IPS DF 4.7 (cell line): ENCODE data around the gene TMA7.
A peak's percentile ranks its signal among the peaks of the same experiment; 100 is the strongest.
"Not testable (repeated sequence)": the region's sequence is repeated elsewhere in the genome, so short reads cannot be mapped to it uniquely, and the experiment has no call there.

Experiments
- DNase-seq: peaks from one replicate; pipeline ENCODE4 v3.0.0-alpha.2; 2013; ENCODE audit warnings: low spot score; ENCODE audit errors: extremely low read depth

The TMA7 gene

DNA sequence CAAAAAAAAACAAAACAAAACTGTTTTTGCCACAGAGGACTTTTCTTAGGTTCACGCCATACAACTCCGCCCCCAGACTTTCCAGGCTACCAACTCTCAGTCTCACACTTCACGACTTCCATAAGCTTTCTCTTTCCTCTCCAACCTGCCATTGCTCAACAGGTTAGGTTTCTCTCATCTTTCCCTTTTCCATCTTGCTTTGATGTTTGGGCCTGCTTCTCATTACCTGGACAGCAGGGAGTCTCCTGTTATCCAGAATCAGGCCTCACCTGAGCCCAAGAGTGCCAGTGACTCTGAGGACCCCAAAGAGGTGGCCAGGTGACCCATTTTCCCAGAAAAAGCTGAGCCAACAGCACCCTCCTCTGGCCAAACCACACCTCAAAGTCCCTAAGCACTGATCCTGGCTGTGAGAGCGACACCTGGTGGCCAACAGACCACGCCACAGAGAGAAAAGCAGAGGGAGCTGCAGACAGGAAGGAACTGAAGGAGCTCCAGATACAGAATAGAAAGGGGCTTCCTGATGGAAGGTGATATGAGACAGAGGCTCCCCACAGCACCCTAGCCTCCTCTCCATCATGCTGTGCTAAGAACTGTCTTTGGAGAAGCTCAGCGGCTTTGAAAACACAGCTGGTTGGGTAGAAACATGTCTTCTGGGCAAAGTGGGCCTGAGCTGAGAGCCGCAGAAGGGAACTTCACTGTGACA, 4.1 kb upstream of the TMA7 start:
- DNase-seq = peak; percentile 90

DNA sequence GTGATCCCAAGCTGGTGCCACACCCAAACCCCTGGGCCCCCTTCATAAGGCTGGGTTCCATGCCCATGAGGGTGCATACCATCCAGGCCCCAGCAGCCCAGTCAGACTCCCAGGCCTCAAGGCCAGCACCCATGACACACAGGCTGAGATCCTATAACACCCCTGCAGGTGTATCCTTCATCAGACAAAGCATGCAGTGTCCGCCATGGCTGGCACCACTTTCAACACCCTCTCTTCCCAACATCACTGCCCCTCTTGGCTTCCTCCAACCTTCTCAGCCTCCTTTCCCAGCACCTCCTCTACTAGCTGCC, 3.6 kb upstream of the TMA7 start:
- DNase-seq = no peak

DNA sequence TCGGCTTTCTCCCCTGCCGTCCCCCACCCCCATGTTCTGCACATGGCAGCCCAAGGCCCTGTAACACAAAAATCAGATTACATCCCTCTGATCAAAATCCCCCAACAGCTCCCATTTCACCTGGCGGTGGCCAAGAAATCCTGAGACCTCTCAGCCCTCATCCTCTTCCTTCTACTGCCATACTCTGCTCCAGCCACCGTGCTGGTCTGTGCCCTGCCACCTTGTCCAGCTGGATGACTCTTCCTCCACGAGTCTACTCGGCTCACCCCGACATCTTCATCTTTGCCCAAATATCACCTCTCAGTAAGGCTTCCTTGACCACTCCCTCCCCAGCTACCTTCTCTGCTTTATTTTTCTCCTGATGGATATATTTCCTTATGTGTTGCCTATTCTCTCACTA, 3.2 kb upstream of the TMA7 start:
- no peak for DNase-seq

DNA sequence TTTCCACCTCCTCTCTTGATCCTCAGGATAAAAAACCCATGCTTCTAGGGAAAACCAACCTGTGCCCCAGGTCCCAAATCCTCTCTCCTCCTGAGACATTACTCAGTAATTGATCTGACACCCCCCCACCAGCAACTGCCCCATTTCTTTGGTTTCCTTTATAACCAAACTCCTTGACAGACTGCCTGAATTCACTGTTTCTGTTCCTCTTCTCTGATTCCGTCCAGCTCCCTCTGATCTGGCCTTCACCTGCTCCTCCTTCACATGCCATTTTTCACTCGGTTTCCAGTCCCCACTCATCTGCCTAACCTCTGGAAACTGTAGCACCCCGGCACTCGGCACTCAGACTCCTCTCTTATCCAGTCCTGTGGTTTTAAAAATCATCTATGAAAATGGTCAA, 2.2 kb upstream of the TMA7 start:
- no peak for DNase-seq

DNA sequence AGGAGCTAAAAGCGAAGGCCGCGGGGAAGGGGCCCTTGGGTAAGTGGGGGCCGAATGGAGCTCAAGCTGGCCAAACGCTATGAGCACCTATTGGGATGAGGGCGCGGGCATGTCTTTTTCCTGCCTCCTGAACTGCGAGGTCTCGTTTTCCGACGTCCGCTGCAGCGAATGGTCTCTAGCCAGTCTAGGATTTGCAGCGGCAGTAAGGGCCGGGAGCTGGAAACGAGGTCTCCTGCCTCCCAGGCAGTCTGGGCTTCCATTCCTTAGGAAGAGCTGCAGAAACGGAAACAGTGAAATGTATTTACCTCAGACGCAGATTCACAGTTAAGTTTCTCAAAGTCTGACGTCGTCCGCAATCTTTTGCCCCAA, 517 bp downstream of the TMA7 start:
- DNase-seq = no peak

DNA sequence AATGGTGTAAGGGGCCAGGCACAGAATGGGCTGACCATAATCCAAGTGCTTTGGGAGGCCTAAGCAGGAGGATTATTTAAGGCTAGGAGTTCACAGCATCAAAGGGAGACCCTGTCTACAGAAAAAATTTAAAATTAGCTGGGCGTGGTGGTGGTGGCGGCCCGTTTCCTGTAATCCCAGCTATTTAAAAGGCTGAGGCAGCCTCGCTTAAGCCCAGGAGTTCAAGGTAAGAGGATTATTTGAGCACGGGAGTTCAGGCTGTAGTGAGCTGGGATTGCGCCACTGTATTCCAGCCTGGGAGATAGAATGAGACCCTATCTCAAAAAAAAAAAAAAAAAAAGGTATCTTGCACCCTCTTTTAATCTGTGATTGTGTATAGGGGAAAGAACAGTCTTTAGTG, 1.9 kb downstream of the TMA7 start:
- no peak for DNase-seq

DNA sequence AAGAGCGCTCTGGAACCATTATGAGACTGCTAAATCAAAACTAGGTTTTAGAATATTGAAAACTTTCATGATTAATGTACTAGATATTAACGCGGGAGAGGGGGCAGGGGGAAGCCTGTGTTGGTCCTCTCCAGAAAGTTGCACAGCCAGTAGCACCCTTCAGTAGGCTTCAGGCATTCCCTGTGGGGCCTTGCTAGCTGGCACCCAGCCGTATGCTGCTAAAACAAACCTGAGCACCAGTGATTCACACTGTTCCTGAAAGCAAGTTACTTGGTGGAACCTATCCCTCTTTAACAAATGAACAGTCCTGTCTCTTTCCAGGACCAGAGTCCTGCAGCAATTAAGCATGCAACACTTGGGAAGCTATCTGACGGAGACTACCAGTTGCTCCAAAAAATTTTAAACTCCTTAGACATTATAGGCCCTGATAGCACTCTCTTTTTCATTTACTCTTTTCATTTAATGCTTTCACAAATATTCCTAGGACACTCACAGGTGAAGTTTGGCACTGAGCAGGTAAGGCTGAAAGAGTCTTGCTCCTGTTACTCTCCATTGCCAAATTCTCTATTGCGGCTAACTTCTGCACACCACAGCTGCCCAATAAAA, 5.3 kb downstream of the TMA7 start:
- no peak for DNase-seq

DNA sequence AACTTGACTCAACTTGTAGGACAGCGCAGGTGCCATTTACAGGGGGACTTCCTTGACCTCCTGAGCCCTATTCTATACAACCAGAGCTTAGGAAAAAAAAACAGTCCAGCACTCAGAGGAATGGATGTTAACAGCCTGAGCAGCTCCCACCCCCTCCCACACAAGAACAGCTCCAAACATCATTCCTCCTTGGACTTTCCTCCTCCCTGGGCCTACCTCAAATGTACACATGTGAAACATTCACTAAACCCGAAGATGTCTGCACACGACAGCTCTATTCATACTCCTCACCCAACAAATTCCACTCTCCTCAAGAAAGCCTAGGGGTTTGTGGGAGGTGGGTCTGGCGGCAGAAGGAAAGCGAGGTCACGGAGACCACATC, 6.0 kb downstream of the TMA7 start:
- DNase-seq = no peak

DNA sequence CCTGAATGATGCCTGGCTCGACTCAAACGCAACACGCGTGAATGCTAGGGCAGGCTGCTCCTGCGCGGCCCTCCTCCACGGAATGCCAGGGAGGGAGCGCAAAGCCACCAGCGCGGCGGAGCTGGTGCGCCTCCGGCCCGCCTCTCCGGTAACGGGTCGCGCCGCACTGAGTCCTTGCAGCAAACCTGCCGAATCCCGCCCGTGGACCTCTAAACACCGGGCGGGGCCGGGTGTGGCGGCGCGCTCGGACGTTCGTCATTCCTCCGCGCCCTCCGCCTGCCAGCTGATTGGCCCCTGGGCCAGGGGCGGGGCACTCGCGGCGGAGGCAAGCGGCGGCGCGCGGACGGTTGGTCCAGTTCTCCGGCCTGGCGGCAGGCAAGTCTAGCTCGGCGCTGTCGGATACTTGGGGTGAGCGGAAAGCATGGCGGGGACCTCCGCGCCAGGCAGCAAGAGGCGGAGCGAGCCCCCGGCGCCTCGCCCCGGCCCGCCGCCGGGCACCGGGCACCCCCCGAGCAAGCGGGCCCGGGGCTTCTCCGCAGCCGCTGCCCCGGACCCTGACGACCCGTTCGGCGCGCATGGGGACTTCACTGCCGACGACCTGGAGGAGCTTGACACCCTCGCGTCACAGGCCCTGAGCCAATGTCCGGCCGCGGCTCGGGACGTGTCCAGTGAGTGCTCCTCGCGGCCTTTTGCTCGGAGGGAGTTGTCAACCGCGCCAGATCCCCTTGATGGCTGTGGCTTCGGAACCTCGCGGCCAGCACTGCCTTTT, 6.6 kb downstream of the TMA7 start, which contains the start of gene ATRIP:
ATRIP (plus strand) TSS at position 313 of the 769 bp plus-strand sequence; CDS start at position 422, 109 bp downstream.
- no peak for DNase-seq

DNA sequence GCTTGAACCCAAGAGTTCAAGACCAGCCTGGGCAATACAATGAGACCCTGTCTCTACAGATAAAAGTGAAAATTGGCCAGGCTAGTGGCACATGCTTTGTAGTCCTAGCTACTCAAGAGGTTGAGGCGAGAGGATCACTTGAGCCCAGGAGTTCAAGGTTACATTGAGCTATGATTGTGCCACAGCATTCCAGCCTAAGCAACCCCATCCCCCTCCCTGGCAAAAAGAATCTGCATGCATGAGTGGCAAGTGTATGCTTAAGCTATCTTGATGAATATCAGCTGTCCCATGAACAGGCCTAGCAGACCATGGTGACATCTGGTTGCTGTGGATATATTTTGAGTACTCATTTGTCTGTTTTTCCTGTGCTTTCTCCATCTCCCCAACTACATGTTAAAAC, 11.2 kb downstream of the TMA7 start:
- DNase-seq = no peak

DNA sequence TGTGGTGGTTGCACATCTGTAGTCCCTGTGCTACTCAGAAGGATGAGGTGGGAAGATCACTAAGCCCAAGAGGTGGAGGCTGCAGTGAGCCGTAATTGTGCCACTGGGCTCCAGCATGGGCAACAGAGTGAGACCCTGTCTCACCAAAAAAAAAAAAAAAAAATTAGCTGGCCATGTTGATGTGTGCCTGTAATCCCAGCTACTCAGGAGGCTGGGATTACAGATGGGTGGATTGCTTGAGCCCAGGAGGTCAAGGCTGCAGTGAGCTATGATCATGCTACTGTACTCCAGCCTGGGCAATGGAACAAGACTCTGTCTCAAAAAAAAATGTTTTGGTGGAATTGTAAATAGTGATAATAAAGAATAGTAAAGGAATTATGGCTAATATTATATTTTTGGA, 16.4 kb downstream of the TMA7 start:
- no peak for DNase-seq

DNA sequence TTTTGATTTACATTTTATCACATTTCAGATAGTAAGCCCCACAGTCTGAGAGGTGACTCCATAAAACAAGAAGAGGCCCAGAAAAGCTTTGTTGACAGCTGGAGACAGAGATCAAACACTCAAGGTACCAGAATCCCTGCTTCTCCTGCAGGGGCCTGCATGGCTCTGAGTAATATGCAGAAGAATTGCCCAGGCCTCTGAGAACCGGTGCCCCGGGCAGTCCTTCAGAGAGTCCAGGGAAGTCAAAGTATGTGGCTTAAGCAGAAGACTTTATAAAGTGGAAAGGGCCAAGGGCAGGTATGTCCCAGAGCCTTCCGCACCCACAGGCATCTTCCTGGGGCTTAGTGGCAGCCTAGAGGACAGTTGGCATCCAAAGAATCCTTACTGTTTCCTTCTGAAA, 19.3 kb downstream of the TMA7 start:
- no peak for DNase-seq

DNA sequence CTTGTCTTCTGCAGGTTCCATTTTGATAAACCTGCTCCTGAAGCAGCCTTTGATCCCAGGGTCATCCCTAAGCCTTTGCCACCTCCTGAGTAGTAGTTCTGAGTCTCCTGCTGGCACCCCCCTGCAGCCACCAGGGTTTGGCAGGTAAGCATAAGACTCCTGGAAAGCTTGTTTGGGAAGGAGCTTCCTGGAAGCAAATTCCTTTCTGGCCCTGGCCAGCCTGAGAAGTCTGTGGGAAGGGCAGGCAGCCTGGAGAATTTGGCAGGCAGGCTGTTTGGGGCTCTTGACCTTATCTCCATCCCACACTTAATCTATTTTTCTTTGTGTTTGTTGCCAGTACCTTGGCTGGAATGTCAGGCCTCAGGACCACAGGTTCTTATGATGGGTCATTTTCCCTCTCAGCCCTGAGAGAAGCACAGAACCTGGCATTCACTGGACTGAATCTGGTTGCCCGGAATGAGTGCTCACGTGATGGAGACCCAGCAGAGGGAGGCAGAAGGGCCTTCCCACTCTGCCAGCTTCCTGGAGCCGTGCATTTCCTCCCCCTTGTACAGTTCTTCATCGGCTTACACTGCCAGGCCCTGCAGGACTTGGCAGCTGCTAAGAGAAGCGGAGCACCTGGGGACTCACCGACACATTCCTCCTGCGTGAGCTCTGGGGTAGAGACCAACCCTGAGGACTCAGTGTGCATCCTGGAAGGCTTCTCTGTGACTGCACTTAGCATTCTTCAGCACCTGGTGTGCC, 19.9 kb downstream of the TMA7 start:
- no peak for DNase-seq

DNA sequence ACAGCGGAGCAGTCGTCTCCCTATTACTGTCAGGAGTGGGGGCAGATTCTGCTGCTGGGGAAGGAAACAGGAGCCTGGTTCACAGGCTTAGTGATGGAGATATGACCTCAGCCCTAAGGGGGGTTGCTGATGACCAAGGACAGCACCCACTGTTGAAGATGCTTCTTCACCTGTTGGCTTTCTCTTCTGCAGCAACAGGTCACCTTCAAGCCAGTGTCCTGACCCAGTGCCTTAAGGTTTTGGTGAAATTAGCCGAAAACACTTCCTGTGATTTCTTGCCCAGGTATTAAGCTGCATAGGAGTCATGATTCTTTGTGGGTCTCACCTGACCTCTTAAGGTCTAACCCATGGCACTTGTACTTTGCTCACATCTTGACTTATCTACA, 20.5 kb downstream of the TMA7 start:
- no peak for DNase-seq

DNA sequence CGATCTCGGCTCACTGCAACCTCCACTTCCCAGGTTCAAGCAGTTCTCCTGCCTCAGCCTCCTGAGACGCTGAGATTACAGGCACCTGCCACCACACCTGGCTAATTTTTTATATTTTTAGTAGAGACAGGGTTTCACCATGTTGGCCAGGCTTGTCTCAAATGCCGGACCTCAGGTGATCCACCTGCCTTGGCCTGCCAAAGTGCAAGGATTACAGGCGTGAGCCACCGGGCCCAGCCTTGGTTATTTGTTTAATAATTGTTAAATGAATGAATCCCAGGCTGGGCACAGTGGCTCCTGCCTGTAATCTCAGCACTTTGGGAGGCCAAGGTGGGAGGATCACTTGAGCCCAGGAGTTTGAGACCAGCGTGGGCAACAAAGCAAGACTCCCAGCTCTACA, 21.7 kb downstream of the TMA7 start:
- DNase-seq = not testable (repeated sequence)

DNA sequence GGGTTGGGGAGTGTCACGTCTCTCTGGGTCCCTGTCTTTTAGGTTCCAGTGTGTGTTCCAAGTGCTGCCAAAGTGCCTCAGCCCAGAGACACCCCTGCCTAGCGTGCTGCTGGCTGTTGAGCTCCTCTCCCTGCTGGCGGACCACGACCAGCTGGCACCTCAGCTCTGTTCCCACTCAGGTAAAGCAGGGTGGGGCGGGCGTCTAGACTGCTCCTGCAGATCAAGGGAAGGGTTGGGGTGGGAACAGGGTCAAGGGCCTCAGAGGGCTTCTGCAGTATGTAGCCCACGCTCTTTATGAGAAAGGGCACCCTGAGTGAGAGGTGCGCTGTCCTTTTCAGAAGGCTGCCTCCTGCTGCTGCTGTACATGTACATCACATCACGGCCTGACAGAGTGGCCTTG, 23.6 kb downstream of the TMA7 start:
- DNase-seq = no peak

DNA sequence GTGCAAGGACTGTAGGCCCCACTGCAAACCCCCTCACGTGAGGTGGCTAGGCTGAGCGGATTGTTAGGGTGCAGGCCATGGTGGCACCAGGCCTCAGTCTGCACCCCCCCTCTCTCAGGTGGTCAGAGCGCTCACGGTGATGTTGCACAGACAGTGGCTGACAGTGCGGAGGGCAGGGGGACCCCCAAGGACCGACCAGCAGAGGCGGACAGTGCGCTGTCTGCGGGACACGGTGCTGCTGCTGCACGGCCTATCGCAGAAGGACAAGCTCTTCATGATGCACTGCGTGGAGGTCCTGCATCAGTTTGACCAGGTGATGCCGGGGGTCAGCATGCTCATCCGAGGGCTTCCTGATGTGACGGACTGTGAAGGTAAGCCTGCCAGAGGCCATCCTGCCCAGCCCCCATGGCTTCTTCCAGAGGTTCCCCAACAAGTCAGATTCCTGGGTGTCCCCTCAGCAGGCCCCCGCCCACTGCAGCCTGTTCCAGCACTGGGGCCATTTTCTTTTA, 24.7 kb downstream of the TMA7 start:
- no peak for DNase-seq

DNA sequence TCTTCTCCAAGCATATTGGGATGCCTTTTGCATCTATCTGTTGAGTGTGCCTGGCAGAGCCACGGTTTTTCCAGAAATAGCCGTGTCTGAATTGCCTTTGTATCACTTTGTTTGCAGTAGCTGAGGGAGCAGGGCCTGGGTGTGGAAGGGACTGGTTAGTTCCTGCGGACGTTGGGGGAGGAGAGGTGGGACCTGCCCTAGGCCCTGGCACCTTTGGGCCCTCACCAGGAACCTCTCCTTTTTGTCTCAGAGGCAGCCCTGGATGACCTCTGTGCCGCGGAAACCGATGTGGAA, 25.1 kb downstream of the TMA7 start:
- no peak for DNase-seq

DNA sequence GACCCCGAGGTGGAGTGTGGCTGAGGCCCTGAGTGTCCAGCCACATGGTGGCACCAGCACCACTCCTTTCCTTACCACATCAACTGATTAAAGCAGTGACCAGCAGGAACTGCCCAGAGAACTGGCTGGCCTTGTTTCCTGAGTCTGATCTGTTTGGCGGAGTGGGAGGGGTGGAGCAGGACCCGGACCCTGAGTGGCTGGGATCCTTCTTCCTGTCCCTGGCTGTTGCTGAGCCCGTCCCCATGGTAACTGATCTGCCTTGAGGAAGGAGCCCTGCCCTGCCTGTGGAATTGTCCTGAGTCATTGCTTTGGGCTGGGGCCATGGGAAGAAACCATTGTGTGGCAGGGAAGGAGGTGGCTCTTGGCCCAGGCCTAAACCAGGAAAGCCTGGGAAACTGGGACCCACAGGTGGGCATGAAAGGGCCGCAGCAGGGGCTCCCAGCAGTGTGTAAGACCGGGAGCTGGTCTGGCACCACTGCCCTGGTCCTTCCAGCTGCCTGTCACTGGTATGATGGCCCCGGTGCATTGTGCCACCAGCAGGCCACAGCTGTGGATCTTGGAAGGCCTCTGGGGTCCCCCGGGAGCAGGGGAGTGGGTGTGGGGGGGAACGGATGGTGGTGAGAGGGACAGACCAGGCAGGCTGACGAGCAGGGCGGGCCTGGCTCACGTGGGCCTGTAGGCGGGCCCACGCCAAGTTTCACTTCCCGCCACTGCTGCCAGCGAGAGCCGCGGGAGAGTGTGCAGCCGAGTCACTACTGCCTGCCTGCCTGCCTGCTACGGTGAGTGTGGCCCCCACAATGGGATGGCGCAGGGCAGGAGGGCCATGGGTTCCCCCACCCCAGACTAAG, 25.7 kb downstream of the TMA7 start:
- DNase-seq = peak; percentile 97

DNA sequence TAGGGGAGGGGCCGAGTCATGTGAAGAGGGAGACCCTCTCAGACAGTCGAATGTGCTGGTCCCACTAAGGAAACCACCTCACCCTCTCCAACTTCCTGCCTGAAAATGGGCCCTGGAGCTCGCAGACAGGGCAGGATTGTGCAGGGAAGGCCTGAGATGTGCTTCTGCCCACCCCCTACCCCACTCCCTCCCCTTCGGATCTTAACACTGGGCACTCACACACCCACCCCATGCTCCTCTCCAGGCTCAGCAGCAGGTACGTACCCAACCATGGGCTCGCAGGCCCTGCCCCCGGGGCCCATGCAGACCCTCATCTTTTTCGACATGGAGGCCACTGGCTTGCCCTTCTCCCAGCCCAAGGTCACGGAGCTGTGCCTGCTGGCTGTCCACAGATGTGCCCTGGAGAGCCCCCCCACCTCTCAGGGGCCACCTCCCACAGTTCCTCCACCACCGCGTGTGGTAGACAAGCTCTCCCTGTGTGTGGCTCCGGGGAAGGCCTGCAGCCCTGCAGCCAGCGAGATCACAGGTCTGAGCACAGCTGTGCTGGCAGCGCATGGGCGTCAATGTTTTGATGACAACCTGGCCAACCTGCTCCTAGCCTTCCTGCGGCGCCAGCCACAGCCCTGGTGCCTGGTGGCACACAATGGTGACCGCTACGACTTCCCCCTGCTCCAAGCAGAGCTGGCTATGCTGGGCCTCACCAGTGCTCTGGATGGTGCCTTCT, 26.5 kb downstream of the TMA7 start:
- DNase-seq = no peak

DNA sequence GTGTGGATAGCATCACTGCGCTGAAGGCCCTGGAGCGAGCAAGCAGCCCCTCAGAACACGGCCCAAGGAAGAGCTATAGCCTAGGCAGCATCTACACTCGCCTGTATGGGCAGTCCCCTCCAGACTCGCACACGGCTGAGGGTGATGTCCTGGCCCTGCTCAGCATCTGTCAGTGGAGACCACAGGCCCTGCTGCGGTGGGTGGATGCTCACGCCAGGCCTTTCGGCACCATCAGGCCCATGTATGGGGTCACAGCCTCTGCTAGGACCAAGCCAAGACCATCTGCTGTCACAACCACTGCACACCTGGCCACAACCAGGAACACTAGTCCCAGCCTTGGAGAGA, 27.0 kb downstream of the TMA7 start:
- DNase-seq = no peak
